ENCODE data around the gene LHFPL4. TPM values are rescaled to one million over a fixed set of nuclear protein-coding genes. Genes with fewer than 3 reads are reported as not detected.

The LHFPL4 gene
- total and polyA plus RNA-seq, 2 of the 4 experiments (the other 2 are of a cell fraction) = not detected

DNA sequence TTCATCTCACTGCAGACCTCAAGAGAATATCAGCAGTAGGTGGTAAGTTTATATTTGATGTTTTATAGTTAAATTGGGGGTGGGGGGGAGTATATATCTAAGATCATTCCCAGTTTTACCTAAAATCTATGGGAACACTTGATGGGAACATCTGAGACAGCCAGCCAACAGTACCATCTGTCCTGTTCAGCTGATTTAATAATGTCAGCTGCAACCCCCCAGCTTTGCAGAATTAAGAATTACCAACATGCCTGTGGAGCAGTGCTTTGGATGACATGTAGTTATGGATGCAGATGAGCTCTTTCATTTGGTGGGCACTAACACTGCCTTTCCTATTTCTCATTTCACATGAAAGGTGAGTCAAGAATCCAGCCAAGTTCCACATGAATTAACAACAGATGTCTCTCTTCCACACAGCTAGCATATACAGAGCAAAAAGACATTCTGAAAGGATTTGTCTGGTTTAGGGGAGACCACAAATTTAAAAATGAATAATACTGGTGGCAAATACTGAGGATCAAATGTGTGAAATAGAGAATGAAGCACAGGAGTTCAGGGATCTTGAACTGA lies 80.0 kb downstream of the LHFPL4 start:
- H3K9me1 ChIP-seq (ENCODE audit: insufficient read depth, low read length) = peaks cover 5% of the 10 kb centered on the region; the same call in 1 of the 2 replicates
- H3K14ac ChIP-seq (replicated peaks; ENCODE audit: low read depth, low read length) = no peak overlapping the region
- no peak overlapping the region for H3K56ac ChIP-seq (ENCODE audit: extremely low read depth, insufficient read depth, low read length)
- H3K23ac ChIP-seq (ENCODE audit: low read depth, low read length) = no peak overlapping the region
- no peak overlapping the region for H4K91ac ChIP-seq (ENCODE audit: insufficient read depth, low read depth, low read length)
- no peaks in the 10 kb centered on the region for H3K9me3 ChIP-seq (ENCODE audit: control insufficient read depth, insufficient read depth, low read length)
- no TSS peak for BruUV-seq (replicated peaks)
- no peak overlapping the region for H3K9ac ChIP-seq (ENCODE audit: low read depth, low read length)
- peaks cover 13% of the 10 kb centered on the region for H4K20me1 ChIP-seq (ENCODE audit: insufficient read depth, low read length)
- no peak overlapping the region for H2BK5ac ChIP-seq (ENCODE audit: low read depth, low read length, poor library complexity, severe bottlenecking)
- no peak for DNase-seq
- H3K4me3 ChIP-seq (ENCODE audit: insufficient read depth, low read depth, low read length) = no peak overlapping the region
- TF ChIP-seq FOS (IDR thresholded peaks at IDR 0.05; ENCODE audit: low read depth, low read length) = no peak
- TF ChIP-seq CEBPB (IDR thresholded peaks at IDR 0.05; ENCODE audit: low read depth, low read length) = no peak
- no peak for TF ChIP-seq RFX5 (IDR thresholded peaks at IDR 0.05; ENCODE audit: low read depth, low read length)
- TF ChIP-seq BHLHE40 (IDR thresholded peaks at IDR 0.05; ENCODE audit: low read depth, low read length) = no peak
- TF ChIP-seq MXI1 (IDR thresholded peaks at IDR 0.05; ENCODE audit: borderline replicate concordance, low read depth, low read length) = no peak
- no peak for TF ChIP-seq MAZ (IDR thresholded peaks at IDR 0.05; ENCODE audit: borderline replicate concordance, low read depth, low read length)
- TF ChIP-seq SMC3 (IDR thresholded peaks at IDR 0.05; ENCODE audit: low read depth, low read length) = no peak
- TF ChIP-seq, protein P1, sequence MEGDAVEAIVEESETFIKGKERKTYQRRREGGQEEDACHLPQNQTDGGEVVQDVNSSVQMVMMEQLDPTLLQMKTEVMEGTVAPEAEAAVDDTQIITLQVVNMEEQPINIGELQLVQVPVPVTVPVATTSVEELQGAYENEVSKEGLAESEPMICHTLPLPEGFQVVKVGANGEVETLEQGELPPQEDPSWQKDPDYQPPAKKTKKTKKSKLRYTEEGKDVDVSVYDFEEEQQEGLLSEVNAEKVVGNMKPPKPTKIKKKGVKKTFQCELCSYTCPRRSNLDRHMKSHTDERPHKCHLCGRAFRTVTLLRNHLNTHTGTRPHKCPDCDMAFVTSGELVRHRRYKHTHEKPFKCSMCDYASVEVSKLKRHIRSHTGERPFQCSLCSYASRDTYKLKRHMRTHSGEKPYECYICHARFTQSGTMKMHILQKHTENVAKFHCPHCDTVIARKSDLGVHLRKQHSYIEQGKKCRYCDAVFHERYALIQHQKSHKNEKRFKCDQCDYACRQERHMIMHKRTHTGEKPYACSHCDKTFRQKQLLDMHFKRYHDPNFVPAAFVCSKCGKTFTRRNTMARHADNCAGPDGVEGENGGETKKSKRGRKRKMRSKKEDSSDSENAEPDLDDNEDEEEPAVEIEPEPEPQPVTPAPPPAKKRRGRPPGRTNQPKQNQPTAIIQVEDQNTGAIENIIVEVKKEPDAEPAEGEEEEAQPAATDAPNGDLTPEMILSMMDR (conservative IDR thresholded peaks at IDR 0.05; ENCODE audit: low read depth, low read length) = no peak
- TF ChIP-seq, protein P2, sequence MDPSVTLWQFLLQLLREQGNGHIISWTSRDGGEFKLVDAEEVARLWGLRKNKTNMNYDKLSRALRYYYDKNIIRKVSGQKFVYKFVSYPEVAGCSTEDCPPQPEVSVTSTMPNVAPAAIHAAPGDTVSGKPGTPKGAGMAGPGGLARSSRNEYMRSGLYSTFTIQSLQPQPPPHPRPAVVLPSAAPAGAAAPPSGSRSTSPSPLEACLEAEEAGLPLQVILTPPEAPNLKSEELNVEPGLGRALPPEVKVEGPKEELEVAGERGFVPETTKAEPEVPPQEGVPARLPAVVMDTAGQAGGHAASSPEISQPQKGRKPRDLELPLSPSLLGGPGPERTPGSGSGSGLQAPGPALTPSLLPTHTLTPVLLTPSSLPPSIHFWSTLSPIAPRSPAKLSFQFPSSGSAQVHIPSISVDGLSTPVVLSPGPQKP (IDR thresholded peaks at IDR 0.05; ENCODE audit: borderline replicate concordance, low read depth, low read length) = no peak
- no peak for TF ChIP-seq RAD21 (IDR thresholded peaks at IDR 0.05; ENCODE audit: low read length)
- no peak for TF ChIP-seq MAFK (IDR thresholded peaks at IDR 0.05; ENCODE audit: low read depth, low read length)
- no peak for TF ChIP-seq CHD1 (IDR thresholded peaks at IDR 0.05; ENCODE audit: low read depth, low read length)
- no peak for TF ChIP-seq NFE2L2 (IDR thresholded peaks at IDR 0.05; ENCODE audit: low read depth, low read length)
- no peak for TF ChIP-seq POLR2A (IDR thresholded peaks at IDR 0.05; ENCODE audit: low read depth, low read length)
- no peak overlapping the region for H4K5ac ChIP-seq (ENCODE audit: low read depth, low read length)
- no peak overlapping the region for H2AFZ ChIP-seq (replicated peaks; ENCODE audit: low read length, poor library complexity)
- ChIA-PET CTCF (interaction anchor here (0.6 kb wide), 1 partner anchor 22 kb away, joined by 3 read pairs; no protein-coding TSS in a partner anchor), POLR2A (ENCODE audit: unreplicated experiment) (no interaction called here)
- H3K4me2 ChIP-seq (ENCODE audit: low read depth, low read length) = no peak overlapping the region
- H3K4ac ChIP-seq (ENCODE audit: low read depth, low read length) = no peak overlapping the region
- peaks cover 39 to 52% of the 10 kb centered on the region in 2 experiments for H3K79me1 ChIP-seq (ENCODE audit: low read depth in 1 of 2, low read length in 2 of 2)
- ATAC-seq (ENCODE audit: low read depth) = no peak
- H3K4me1 ChIP-seq (ENCODE audit: control insufficient read depth, insufficient read depth, low read length) = no peaks in the 10 kb centered on the region
- no peaks in the 10 kb centered on the region for H3K27me3 ChIP-seq (ENCODE audit: control insufficient read depth, insufficient read depth, low read length)
- no peak overlapping the region for H2BK20ac ChIP-seq (ENCODE audit: low read depth, low read length)
- peaks cover 68% of the 10 kb centered on the region for H3K36me3 ChIP-seq (ENCODE audit: control insufficient read depth, insufficient read depth, low read length)
- no peak overlapping the region for H3K18ac ChIP-seq (ENCODE audit: low read depth, low read length)
- no peak overlapping the region for H3K27ac ChIP-seq (ENCODE audit: insufficient read depth, low read length)
- in situ Hi-C loops (cut with MboI; ENCODE audit: low sequenced_read_pairs) = loop anchor here (5.0 kb wide), 1 partner anchor 36 kb away; no protein-coding TSS in a partner anchor
- H2BK120ac ChIP-seq (ENCODE audit: low read depth, low read length) = no peak overlapping the region
- intact Hi-C loops (cut with micrococcal nuclease) = no loop called here
- H2BK15ac ChIP-seq (ENCODE audit: low read depth, low read length) = no peak overlapping the region
- H4K8ac ChIP-seq (ENCODE audit: low read depth in 2 of 2, low read length in 2 of 2) = no peak overlapping the region
- dilution Hi-C loops (cut with HindIII; ENCODE audit: low sequenced_read_pairs, unreplicated experiment) = no loop called here
- H2AK5ac ChIP-seq (ENCODE audit: low read depth, low read length) = no peak overlapping the region
- H2AK9ac ChIP-seq (replicated peaks; ENCODE audit: low read depth, low read length, poor library complexity) = no peak overlapping the region
